ENCODE measurements around the gene CIT. TPM values are rescaled to one million over a fixed set of nuclear protein-coding genes. Genes with fewer than 3 reads are reported as not detected.

Gene CIT
- total RNA-seq, 2 experiments from 2014 or later, result 87.0 to 97.8 TPM

GRCh38 chr12:119735079-119735478 lies 142.0 kb downstream of the CIT start:
- Mint-ChIP-seq H3K36me3 (peaks cover 47% of the 10 kb centered on the region), H3K27ac (no peak overlapping the region), H3K27me3 (no peaks in the 10 kb centered on the region), H3K9me3 (no peaks in the 10 kb centered on the region), H3K4me1 (peaks cover 2% of the 10 kb centered on the region), H3K4me3 (no peak overlapping the region)
- POLR2A ChIA-PET, result no interaction called here
- DNase-seq (no peak), ATAC-seq (ENCODE audit: low read depth) (no peak)

- H3K27me3 Mint-ChIP-seq, result no peaks in the 10 kb centered on the region
- peaks cover 2% of the 10 kb centered on the region for H3K4me1 Mint-ChIP-seq
- H3K36me3 Mint-ChIP-seq, result peaks cover 44% of the 10 kb centered on the region
- DNase-seq, result no peak
- H3K9me3 Mint-ChIP-seq, result no peaks in the 10 kb centered on the region
- H3K4me3 Mint-ChIP-seq, result no peak overlapping the region
- no peak overlapping the region for H3K27ac Mint-ChIP-seq
- ATAC-seq (ENCODE audit: low read depth), result no peak
- POLR2A ChIA-PET, result interaction anchor here (0.6 kb wide), 1 partner anchor 291 kb away, joined by 5 read pairs; no protein-coding TSS in a partner anchor
Measured at GRCh38 chr12:119730381-119730780, 146.7 kb downstream of the CIT start.

- Mint-ChIP-seq H3K36me3 (peaks cover 44% of the 10 kb centered on the region), H3K9me3 (no peaks in the 10 kb centered on the region), H3K4me3 (no peak overlapping the region), H3K27ac (no peak overlapping the region), H3K27me3 (no peaks in the 10 kb centered on the region), H3K4me1 (peaks cover 2% of the 10 kb centered on the region)
- POLR2A ChIA-PET, result no interaction called here
- ATAC-seq (ENCODE audit: low read depth), result no peak
- no peak for DNase-seq
Measured at GRCh38 chr12:119729871-119730270, 147.2 kb downstream of the CIT start.

- peaks cover 36% of the 10 kb centered on the region for H3K36me3 Mint-ChIP-seq
- ATAC-seq (ENCODE audit: low read depth), result no peak
- peaks cover 2% of the 10 kb centered on the region for H3K4me1 Mint-ChIP-seq
- no peak overlapping the region for H3K27ac Mint-ChIP-seq
- POLR2A ChIA-PET, result no interaction called here
- DNase-seq, result no peak
- no peak overlapping the region for H3K4me3 Mint-ChIP-seq
- no peaks in the 10 kb centered on the region for H3K9me3 Mint-ChIP-seq
- H3K27me3 Mint-ChIP-seq, result no peaks in the 10 kb centered on the region
Measured at GRCh38 chr12:119728444-119728745, 148.7 kb downstream of the CIT start.

- peaks cover 32% of the 10 kb centered on the region for H3K36me3 Mint-ChIP-seq
- H3K27ac Mint-ChIP-seq, result no peak overlapping the region
- H3K4me3 Mint-ChIP-seq, result no peak overlapping the region
Measured at GRCh38 chr12:119727600-119728443, 149.3 kb downstream of the CIT start.

GRCh38 chr12:119725523-119725922 lies 151.6 kb downstream of the CIT start:
- H3K27ac Mint-ChIP-seq, result no peak overlapping the region
- no peaks in the 10 kb centered on the region for H3K27me3 Mint-ChIP-seq
- DNase-seq, result no peak
- ATAC-seq (ENCODE audit: low read depth), result no peak
- no peaks in the 10 kb centered on the region for H3K9me3 Mint-ChIP-seq
- POLR2A ChIA-PET, result no interaction called here
- peaks cover 24% of the 10 kb centered on the region for H3K36me3 Mint-ChIP-seq
- no peak overlapping the region for H3K4me3 Mint-ChIP-seq
- no peaks in the 10 kb centered on the region for H3K4me1 Mint-ChIP-seq

More at GRCh38 chr12:119727600-119728443, 149.3 kb downstream of the CIT start:
- POLR2A ChIA-PET, result no interaction called here
- Mint-ChIP-seq H3K4me1 (peaks cover 2% of the 10 kb centered on the region), H3K9me3 (no peaks in the 10 kb centered on the region), H3K27me3 (no peaks in the 10 kb centered on the region)
- ATAC-seq (ENCODE audit: low read depth) (no peak), DNase-seq (no peak)

GRCh38 chr12:119721306-119721705 lies 155.8 kb downstream of the CIT start:
- Mint-ChIP-seq H3K27ac (no peak overlapping the region), H3K4me3 (no peak overlapping the region), H3K9me3 (no peaks in the 10 kb centered on the region), H3K27me3 (no peaks in the 10 kb centered on the region), H3K4me1 (no peaks in the 10 kb centered on the region), H3K36me3 (peaks cover 28% of the 10 kb centered on the region)
- ATAC-seq (ENCODE audit: low read depth) (no peak), DNase-seq (no peak)
- POLR2A ChIA-PET, result no interaction called here

- no peak overlapping the region for H3K27ac Mint-ChIP-seq
- no peak for ATAC-seq (ENCODE audit: low read depth)
Measured at GRCh38 chr12:119720349-119720748, 156.8 kb downstream of the CIT start.

GRCh38 chr12:119718141-119718540 lies 159.0 kb downstream of the CIT start:
- ATAC-seq (ENCODE audit: low read depth), result no peak
- POLR2A ChIA-PET, result no interaction called here
- H3K27me3 Mint-ChIP-seq, result no peaks in the 10 kb centered on the region
- DNase-seq, result no peak
- no peaks in the 10 kb centered on the region for H3K9me3 Mint-ChIP-seq
- peaks cover 41% of the 10 kb centered on the region for H3K36me3 Mint-ChIP-seq
- H3K4me1 Mint-ChIP-seq, result no peaks in the 10 kb centered on the region
- H3K27ac Mint-ChIP-seq, result no peak overlapping the region
- H3K4me3 Mint-ChIP-seq, result no peak overlapping the region

More at GRCh38 chr12:119720349-119720748, 156.8 kb downstream of the CIT start:
- no peaks in the 10 kb centered on the region for H3K27me3 Mint-ChIP-seq
- no peaks in the 10 kb centered on the region for H3K4me1 Mint-ChIP-seq
- H3K4me3 Mint-ChIP-seq, result no peak overlapping the region
- peaks cover 34% of the 10 kb centered on the region for H3K36me3 Mint-ChIP-seq
- H3K9me3 Mint-ChIP-seq, result no peaks in the 10 kb centered on the region
- no peak for DNase-seq
- POLR2A ChIA-PET, result no interaction called here

GRCh38 chr12:119715268-119715620 lies 161.9 kb downstream of the CIT start:
- H3K4me1 Mint-ChIP-seq, result no peaks in the 10 kb centered on the region
- H3K36me3 Mint-ChIP-seq, result peaks cover 57% of the 10 kb centered on the region
- H3K9me3 Mint-ChIP-seq, result no peaks in the 10 kb centered on the region
- H3K27me3 Mint-ChIP-seq, result no peaks in the 10 kb centered on the region
- no peak for ATAC-seq (ENCODE audit: low read depth)
- no peak overlapping the region for H3K27ac Mint-ChIP-seq
- POLR2A ChIA-PET, result no interaction called here
- DNase-seq, result no peak
- no peak overlapping the region for H3K4me3 Mint-ChIP-seq

- no peaks in the 10 kb centered on the region for H3K4me1 Mint-ChIP-seq
- ATAC-seq (ENCODE audit: low read depth) (no peak), DNase-seq (no peak)
- peaks cover 61% of the 10 kb centered on the region for H3K36me3 Mint-ChIP-seq
- no peaks in the 10 kb centered on the region for H3K9me3 Mint-ChIP-seq
- no peak overlapping the region for H3K4me3 Mint-ChIP-seq
- no peak overlapping the region for H3K27ac Mint-ChIP-seq
- no peaks in the 10 kb centered on the region for H3K27me3 Mint-ChIP-seq
- POLR2A ChIA-PET, result no interaction called here
Measured at GRCh38 chr12:119714614-119715267, 162.4 kb downstream of the CIT start.

GRCh38 chr12:119713551-119714031 lies 163.5 kb downstream of the CIT start:
- no peak overlapping the region for H3K4me3 Mint-ChIP-seq
- no peaks in the 10 kb centered on the region for H3K9me3 Mint-ChIP-seq
- ATAC-seq (ENCODE audit: low read depth) (no peak), DNase-seq (no peak)
- POLR2A ChIA-PET, result no interaction called here
- no peaks in the 10 kb centered on the region for H3K4me1 Mint-ChIP-seq
- no peaks in the 10 kb centered on the region for H3K27me3 Mint-ChIP-seq
- peaks cover 68% of the 10 kb centered on the region for H3K36me3 Mint-ChIP-seq
- no peak overlapping the region for H3K27ac Mint-ChIP-seq

GRCh38 chr12:119712721-119713120 lies 164.4 kb downstream of the CIT start:
- Mint-ChIP-seq H3K4me3 (no peak overlapping the region), H3K4me1 (no peaks in the 10 kb centered on the region), H3K27ac (no peak overlapping the region), H3K9me3 (no peaks in the 10 kb centered on the region), H3K36me3 (peaks cover 66% of the 10 kb centered on the region), H3K27me3 (no peaks in the 10 kb centered on the region)
- POLR2A ChIA-PET, result no interaction called here
- ATAC-seq (ENCODE audit: low read depth) (no peak), DNase-seq (no peak)

GRCh38 chr12:119711693-119712092 lies 165.4 kb downstream of the CIT start:
- Mint-ChIP-seq H3K36me3 (peaks cover 70% of the 10 kb centered on the region), H3K27me3 (no peaks in the 10 kb centered on the region), H3K9me3 (no peaks in the 10 kb centered on the region), H3K4me1 (no peaks in the 10 kb centered on the region), H3K27ac (no peak overlapping the region), H3K4me3 (no peak overlapping the region)
- ATAC-seq (ENCODE audit: low read depth), result no peak
- POLR2A ChIA-PET, result no interaction called here
- no peak for DNase-seq
